ENCODE results near the gene COL10A1.

The COL10A1 gene

DNA sequence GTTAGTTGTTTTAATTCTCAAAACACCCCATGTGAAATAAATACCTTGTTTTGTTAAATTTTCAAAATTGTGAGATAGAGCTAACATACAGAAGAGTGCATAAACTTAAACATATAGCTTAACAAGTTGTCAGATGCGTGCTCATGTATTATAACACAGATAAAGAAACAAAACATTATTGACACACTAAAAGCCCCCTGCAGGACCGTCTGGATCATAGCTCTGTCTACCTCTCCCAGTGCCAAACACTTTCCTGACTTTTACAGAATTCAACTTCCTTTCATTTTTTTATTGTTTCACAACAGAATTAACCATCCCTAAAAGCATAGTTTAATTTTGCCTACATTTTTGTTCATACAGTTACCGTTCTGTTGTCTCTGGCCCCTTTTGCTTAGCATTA, 47.4 kb downstream of the COL10A1 start:
- DNase-seq: no peak

DNA sequence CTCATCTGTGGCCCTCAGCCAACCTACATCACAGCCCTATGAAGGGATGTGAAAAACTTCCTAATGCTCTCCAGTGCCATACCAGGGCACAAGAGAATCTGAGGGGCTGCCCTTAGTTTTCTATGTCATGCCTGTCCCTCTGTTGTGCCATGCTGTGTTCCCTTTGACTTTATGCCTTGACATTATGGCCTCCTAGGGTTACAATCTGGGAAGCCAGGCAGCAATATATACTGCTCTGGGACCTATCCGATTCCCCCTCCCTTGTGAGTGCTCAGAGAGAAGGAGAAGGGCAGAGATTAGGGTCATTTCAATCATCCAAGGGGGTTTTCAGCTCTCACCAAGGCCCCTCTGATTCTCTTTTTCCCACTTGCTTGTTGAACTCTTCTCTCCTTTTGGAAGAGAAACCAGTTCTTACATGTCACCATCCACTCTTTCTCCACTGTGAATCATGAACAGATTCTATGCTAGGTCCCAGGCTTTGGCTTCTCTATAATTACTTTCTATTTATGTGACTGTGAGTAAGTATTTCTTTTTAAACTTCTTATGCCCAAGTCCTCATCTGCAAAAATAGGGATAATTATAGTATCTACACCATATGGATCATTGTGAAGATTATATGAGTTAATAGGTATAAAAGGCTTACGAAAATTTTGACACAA, 51.1 kb downstream of the COL10A1 start:
- no peak for DNase-seq

DNA sequence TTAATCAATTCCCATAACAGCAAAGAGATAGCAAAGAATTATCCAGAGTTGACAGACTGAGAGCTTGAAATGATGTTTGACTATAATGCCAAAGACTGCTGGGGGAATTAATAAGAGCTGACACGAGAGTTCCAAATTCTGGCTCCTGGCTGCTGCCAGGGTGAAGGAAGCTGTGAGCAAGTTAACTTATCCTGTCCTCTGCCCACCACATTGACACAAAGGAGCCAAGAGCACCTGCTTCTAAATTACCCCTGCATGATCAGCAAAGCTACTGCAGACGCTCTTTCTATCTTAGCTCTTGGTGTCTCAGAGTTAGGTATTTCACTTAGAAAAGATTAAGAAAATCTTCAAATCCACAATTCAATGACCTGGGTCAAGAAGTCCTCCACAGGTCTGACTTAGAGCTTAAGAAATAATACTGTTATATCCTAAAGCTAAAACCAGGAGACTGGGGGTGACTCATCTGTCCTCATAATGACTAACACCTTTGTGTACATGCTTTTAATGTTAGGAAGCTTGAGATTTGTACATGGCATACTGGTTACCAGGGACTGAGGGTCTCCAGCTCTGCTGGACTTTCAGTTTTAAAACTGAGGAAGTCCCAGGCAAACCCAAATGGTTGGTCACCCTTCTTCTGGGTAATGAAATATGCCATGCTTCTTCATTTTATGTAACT, 52.0 kb downstream of the COL10A1 start:
- DNase-seq: no peak

DNA sequence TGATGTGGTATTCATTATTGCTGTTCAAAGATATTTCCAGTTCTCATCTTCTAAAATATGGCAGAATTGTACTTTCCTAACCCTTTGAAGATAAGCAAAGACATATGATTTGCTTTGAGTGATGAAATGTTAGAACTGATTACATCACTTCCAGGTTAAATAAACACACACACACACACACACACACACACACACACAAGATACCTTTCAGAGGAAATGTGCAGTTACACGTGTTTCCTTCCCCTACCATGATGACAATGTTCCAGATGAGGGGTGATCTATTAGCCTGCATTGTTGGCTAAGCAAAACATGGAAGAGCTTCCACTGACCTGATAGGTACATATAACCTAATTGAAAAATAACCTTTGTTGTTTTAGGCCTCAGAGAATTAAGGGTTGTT, 53.6 kb downstream of the COL10A1 start:
- no peak for DNase-seq

DNA sequence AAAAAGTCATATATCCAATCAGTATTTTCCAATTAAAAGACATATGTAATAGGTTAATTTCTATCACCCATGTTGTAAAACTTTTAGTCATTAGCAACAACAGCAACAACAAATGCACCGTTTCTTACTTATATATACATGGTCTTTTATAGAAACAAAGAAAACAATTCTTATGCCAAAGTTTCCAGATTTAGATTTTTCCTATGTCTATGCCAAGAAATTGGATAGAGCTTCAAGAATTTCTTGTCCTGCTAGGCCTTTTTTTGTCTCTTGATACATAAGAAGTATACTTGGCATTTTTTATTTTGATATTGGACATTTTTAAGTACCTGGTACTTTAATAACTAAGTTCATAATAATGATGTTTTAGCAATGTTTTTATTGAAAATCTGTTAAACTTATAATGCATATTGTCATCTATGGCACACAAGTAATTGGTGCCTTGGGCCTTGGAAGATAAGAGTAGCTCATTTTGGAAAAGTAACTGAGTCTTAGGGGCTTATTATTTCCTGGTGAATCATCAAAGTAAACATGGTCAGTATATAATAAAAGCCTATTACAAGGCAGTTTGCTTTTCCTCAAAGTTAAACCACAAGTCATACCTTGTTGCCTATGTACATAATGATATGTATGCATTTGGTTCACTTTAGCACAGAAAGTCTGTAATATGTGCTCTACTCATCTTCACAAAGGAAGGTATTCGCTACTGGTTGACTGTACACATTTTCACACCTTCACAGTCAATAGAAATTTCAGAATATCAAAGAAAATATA, 55.1 kb downstream of the COL10A1 start:
- DNase-seq: no peak

DNA sequence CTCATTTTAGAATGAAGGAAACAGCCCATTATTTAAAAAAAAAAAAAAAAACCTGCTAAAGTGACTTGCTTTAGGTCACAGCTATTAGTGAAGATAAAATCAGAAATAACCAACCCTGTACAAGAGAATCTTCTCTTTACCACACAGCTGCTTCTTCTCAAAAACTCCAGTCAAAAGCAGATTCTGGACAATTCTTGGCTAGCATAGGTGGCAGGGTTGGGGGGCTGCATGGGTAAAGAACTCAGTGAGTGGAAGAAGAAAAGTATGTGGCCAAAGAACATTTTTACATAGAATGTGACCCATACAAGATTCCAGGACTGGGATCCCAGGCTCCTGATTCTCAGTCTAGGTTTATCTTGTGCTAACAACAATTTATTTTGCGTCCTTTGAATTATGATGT, 55.8 kb downstream of the COL10A1 start:
- no peak for DNase-seq

Data from islet precursor cell (in vitro differentiated cells).